A549 (cell line): ENCODE results near the gene MAPK11. TPM values are rescaled to one million over a fixed set of nuclear protein-coding genes. Genes with fewer than 3 reads are reported as not detected.
A peak's percentile ranks its signal among the peaks of the same experiment; 100 is the strongest.

Source experiments
- ATAC-seq, 2 experiments: fragments of 200-7000 bp in 1 of 2; fragments of >200 bp in 1 of 2; cut with Nextera tagmentation in 1 of 2; cut with Tn5 transposase in 1 of 2; 3 replicates each; pipeline versions ENCODE4 v1.8.0 to v1.9.1; 2018 to 2020; ENCODE audit warnings: mild to moderate bottlenecking in 1 of 2, moderate library complexity in 1 of 2
- CTCF ChIA-PET: fragments of 300-600 bp; sonication (Branson Sonifier 250); formaldehyde crosslinking; extraction: SDS; loops from one replicate; lab custom pipeline; 2021; ENCODE audit warnings: antibody characterized with exemption, inconsistent platforms; lab: Yijun Ruan, JAX
- POLR2A ChIA-PET: fragments of 350-600 bp; formaldehyde crosslinking; extraction: SDS; loops from one replicate; lab custom pipeline; 2021; ENCODE audit warnings: antibody characterized with exemption, inconsistent platforms; lab: Yijun Ruan, JAX
- DNase-seq, 2 experiments: peaks; one replicate each; pipeline versions ENCODE4 v3.0.0 to v3.0.0-alpha.2; 2011 to 2016; ENCODE audit warnings: low read depth in 1 of 2, low spot score in 1 of 2
- FAIRE-seq: peaks from 2 replicates; lab custom pipeline; 2011; peaks lifted over from hg19 to GRCh38; lab: Jason Lieb, UNC
- H3K27ac ChIP-seq, 2 experiments: fragments of >200 bp; sonication (Bioruptor Twin); formaldehyde crosslinking; 3 replicates each; pipeline ENCODE4 v1.5.1; 2016 to 2017
- H3K4me1 ChIP-seq: fragments of >200 bp; sonication (Bioruptor Twin); formaldehyde crosslinking; 3 replicates; pipeline ENCODE4 v1.6.1; 2016
- H3K4me2 ChIP-seq: fragments of >200 bp; sonication (Bioruptor Twin); formaldehyde crosslinking; 3 replicates; pipeline ENCODE4 v1.6.1; 2016
- H3K4me3 ChIP-seq: fragments of >200 bp; sonication (Bioruptor Twin); formaldehyde crosslinking; 3 replicates; pipeline ENCODE4 v1.5.1; 2016
- H3K9me3 ChIP-seq: fragments of >200 bp; sonication (Bioruptor Twin); formaldehyde crosslinking; 3 replicates; pipeline ENCODE4 v1.6.1; 2016
- CEBPB ChIP-seq, 2 experiments: fragments of >200 bp in 1 of 2; sonication (Bioruptor Twin) in 1 of 2; formaldehyde crosslinking in 1 of 2; IDR thresholded peaks; 2 replicates each; pipeline ENCODE4 v1.6.1; 2012 to 2016
- CHD4 ChIP-seq: fragments of 200-600 bp; sonication (generic); IDR thresholded peaks from 2 replicates; pipeline ENCODE4 v1.6.1; 2016; ENCODE audit warnings: antibody characterized with exemption, mild to moderate bottlenecking, borderline replicate concordance
- EHMT2 ChIP-seq: fragments of 200-600 bp; sonication (generic); IDR thresholded peaks from 2 replicates; pipeline ENCODE4 v1.6.1; 2016; ENCODE audit warnings: antibody characterized with exemption, low read depth, mild to moderate bottlenecking, moderate library complexity
- FOSB ChIP-seq: fragments of 250-450 bp; sonication (Bioruptor Pico); IDR thresholded peaks from 2 replicates; pipeline ENCODE4 v1.5.0; 2020; ENCODE audit warnings: mild to moderate bottlenecking, moderate library complexity
- HOXA7 ChIP-seq: fragments of 250-450 bp; sonication (Bioruptor Pico); IDR thresholded peaks from 2 replicates; pipeline ENCODE4 v1.5.0; 2020; ENCODE audit warnings: mild to moderate bottlenecking, moderate library complexity
- HOXB13 ChIP-seq: fragments of 250-450 bp; sonication (Bioruptor Pico); IDR thresholded peaks from 2 replicates; pipeline ENCODE4 v1.5.0; 2020; ENCODE audit warnings: low read depth, mild to moderate bottlenecking, moderate library complexity
- JUN ChIP-seq, 2 experiments: fragments of >200 bp; sonication (Bioruptor Twin); formaldehyde crosslinking; IDR thresholded peaks; 2 replicates in 1 of 2; 3 replicates in 1 of 2; pipeline ENCODE4 v1.6.1; 2016 to 2017
- JUNB ChIP-seq: fragments of >200 bp; sonication (Bioruptor Twin); formaldehyde crosslinking; IDR thresholded peaks from 2 replicates; pipeline ENCODE4 v1.6.1; 2016
- MAZ ChIP-seq: fragments of 150-350 bp; IDR thresholded peaks from 2 replicates; pipeline ENCODE4 v1.6.1; 2014; ENCODE audit warnings: antibody characterized with exemption, low read depth, low read length, borderline replicate concordance
- NFE2L2 ChIP-seq: fragments of 150-350 bp; conservative IDR thresholded peaks from 2 replicates; pipeline ENCODE4 v1.6.1; 2014; ENCODE audit warnings: low read length
- RFX5 ChIP-seq: fragments of 450-650 bp; IDR thresholded peaks from 2 replicates; pipeline ENCODE4 v1.7.1; 2014; ENCODE audit warnings: antibody characterized with exemption, mild to moderate bottlenecking, moderate library complexity
- SREBF2 ChIP-seq: fragments of 450-650 bp; IDR thresholded peaks from 2 replicates; pipeline ENCODE4 v1.6.1; 2014; ENCODE audit warnings: mild to moderate bottlenecking, moderate library complexity
- TFCP2L1 ChIP-seq: fragments of 250-450 bp; sonication (Bioruptor Pico); IDR thresholded peaks from 2 replicates; pipeline ENCODE4 v1.5.0; 2021; ENCODE audit warnings: mild to moderate bottlenecking
- TP53 ChIP-seq: fragments of 250-450 bp; sonication (Bioruptor Pico); IDR thresholded peaks from 2 replicates; pipeline ENCODE4 v1.5.0; 2021; ENCODE audit warnings: mild to moderate bottlenecking, moderate library complexity
- WGBS: methylation state at CpG from one replicate; pipeline ENCODE4 v1.1.6; 2017; ENCODE audit errors: missing lambda C conversion rate; 5-methylcytosine and 5-hydroxymethylcytosine counted together
- polyA plus RNA-seq, 4 experiments: library from polyadenylated mRNA; depleted of rRNA in 3 of 4; stranded (reverse); fragments of >200 nt; fragmentation: RNase III in 1 of 4; extraction: RNeasy Plus Mini Kit Qiagen cat#74134 plus additional on column Dnase treatment in 1 of 4; gene quantifications; 2 replicates in 3 of 4; 3 replicates in 1 of 4; pipeline ENCODE4 v1.2.3, GENCODE V29; 2011 to 2017
- TF ChIP-seq, protein P1 (sequence below): fragments of 450-650 bp; IDR thresholded peaks from 2 replicates; pipeline ENCODE4 v1.6.1; 2014; ENCODE audit warnings: antibody characterized with exemption
- TF ChIP-seq, protein P2 (sequence below): IDR thresholded peaks from 2 replicates; pipeline ENCODE4 v1.6.1; 2012
- TF ChIP-seq, protein P3 (sequence below): IDR thresholded peaks from 2 replicates; pipeline ENCODE4 v1.6.1; 2012

MAPK11 gene
- polyA plus RNA-seq, 2 of the 4 experiments (the other 2 are of a cell fraction) = 1.6 to 5.5 TPM

DNA sequence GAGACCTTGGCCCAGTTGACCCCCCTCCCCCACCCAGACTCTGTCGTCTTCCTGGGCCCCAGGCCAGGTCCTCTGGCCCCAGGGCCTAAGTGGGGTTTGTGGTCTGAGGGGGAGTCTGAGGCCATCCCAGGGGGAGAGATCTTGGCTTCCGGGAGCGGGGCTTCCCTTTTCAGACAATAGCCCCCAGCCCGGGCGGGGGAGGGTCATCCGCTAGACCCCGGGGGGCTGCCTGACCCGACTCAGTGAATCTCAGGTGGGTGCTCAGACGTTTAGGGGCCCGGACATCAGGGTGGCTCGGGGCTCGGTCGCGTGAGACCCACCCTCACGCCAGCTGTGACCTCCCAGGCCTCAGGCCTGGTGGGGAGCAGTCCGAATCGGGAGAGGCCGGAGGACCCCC lies 609 bp downstream of the MAPK11 start:
- WGBS = 20% methylated on average over 3 of the region's 18 CpGs
- DNase-seq (no peak), FAIRE-seq (no peak), ATAC-seq (no peak)
- POLR2A ChIA-PET = no interaction called here
- peak overlapping the region; percentile 57 for H3K4me3 ChIP-seq
- CTCF ChIA-PET = interaction anchor here (0.9 kb wide), 1 partner anchor 57 kb away, joined by 4 read pairs; the partner anchor contains the start of gene DENND6B
- H3K4me2 ChIP-seq = peak overlapping the region; percentile 99
- H3K9me3 ChIP-seq = no peaks in the 10 kb centered on the region
- TF ChIP-seq CEBPB (IDR thresholded peaks at IDR 0.05) (no peak), TFCP2L1 (CRISPR knock-in tag) (no peak)
- H3K27ac ChIP-seq = peak overlapping the region; percentile 75 to 92; a peak in 5 of 6 replicates
- H3K4me1 ChIP-seq = peaks cover 41% of the 10 kb centered on the region

DNA sequence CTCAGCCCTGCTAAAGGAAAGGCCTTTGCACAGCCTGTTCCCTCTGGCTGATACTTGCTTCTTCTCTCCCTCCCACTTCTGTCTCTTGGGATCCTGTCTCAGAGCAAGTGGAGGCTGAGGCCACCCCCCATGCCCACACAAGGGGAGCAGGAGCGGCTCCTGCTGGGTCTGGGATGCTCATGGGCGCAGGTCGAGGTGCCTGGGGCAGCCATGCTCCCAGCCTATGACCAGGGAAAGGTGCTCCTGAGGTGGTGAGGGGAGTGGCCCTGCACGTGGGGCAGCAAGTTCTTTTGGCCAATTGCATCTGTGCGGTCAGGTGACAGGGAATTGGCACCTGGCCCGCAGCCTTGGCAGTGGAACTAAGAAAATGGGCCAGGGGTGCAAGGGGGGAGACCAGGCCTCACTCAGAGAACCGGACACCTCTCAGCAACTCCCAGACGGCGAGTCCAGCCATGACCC lies 1.5 kb downstream of the MAPK11 start:
- Histone ChIP-seq H3K4me1 (peaks cover 41% of the 10 kb centered on the region), H3K4me2 (peak overlapping the region; percentile 99), H3K9me3 (no peaks in the 10 kb centered on the region)
- ChIA-PET POLR2A (no interaction called here), CTCF (interaction anchor here (0.9 to 4.8 kb wide), 2 partner anchors 17 to 58 kb away, joined by 4 to 27 read pairs; partner anchors contain the start of genes DENND6B and HDAC10)
- no peak for FAIRE-seq
- TF ChIP-seq, protein P1, sequence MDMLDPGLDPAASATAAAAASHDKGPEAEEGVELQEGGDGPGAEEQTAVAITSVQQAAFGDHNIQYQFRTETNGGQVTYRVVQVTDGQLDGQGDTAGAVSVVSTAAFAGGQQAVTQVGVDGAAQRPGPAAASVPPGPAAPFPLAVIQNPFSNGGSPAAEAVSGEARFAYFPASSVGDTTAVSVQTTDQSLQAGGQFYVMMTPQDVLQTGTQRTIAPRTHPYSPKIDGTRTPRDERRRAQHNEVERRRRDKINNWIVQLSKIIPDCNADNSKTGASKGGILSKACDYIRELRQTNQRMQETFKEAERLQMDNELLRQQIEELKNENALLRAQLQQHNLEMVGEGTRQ = peak; percentile 65; the same call in 1 of the 2 replicates
- TF ChIP-seq HOXA7 (CRISPR knock-in tag) = no peak
- TF ChIP-seq, all 56 proteins: peak for 1
- Histone ChIP-seq H3K27ac (peak overlapping the region; percentile 64 to 78; a peak in 2 of 6 replicates), H3K4me3 (no peak overlapping the region)
- ATAC-seq (peak in 1 of 2 experiments; percentile 8; a peak in 3 of 6 replicates), DNase-seq (no peak)
- WGBS = 69% methylated on average over 6 of the region's 9 CpGs

GRCh38 chr22:50267591-50268390 lies 2.4 kb downstream of the MAPK11 start:
- H3K4me2 ChIP-seq = peak overlapping the region; percentile 99
- peak in 1 of 2 experiments; percentile 25; a peak in 3 of 6 replicates for ATAC-seq
- CTCF ChIA-PET = interaction anchor here (1.1 to 4.8 kb wide), 5 partner anchors 8 to 36 kb away, joined by 3 to 27 read pairs (median 4); partner anchors contain the start of gene HDAC10

DNA sequence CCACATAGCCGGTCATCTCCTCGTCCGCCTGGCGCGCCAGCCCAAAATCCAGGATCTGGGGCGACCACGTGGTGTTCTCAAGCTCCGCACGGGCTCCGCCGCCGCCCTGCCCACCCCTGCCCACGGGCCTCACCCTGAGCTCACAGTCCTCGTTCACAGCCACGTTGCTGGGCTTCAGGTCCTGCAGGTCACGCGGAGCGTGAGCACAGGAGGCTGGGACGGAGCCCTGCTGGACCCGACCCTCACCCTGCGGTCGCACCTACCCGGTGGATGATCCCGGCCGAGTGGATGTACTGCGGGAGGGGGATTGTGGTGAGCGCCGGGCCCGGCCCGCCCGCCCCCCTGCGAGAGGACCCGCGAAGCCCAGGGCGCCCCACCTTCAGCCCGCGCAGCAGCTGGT lies 3.2 kb downstream of the MAPK11 start:
- Histone ChIP-seq H3K4me1 (peaks cover 53% of the 10 kb centered on the region), H3K27ac (no peak overlapping the region), H3K4me2 (peak overlapping the region; percentile 99; the same call in 2 of the 3 replicates), H3K4me3 (no peak overlapping the region), H3K9me3 (no peaks in the 10 kb centered on the region)
- TF ChIP-seq SREBF2 = no peak
- TF ChIP-seq NFE2L2 = no peak
- no peak for TF ChIP-seq TP53 (CRISPR knock-in tag)
- TF ChIP-seq JUNB = no peak
- TF ChIP-seq CHD4 = no peak
- no peak for TF ChIP-seq EHMT2
- no peak for TF ChIP-seq TFCP2L1 (CRISPR knock-in tag)
- no peak for TF ChIP-seq JUN (IDR thresholded peaks at IDR 0.05)
- TF ChIP-seq MAZ = no peak
- no peak for TF ChIP-seq RFX5
- TF ChIP-seq, protein P2, sequence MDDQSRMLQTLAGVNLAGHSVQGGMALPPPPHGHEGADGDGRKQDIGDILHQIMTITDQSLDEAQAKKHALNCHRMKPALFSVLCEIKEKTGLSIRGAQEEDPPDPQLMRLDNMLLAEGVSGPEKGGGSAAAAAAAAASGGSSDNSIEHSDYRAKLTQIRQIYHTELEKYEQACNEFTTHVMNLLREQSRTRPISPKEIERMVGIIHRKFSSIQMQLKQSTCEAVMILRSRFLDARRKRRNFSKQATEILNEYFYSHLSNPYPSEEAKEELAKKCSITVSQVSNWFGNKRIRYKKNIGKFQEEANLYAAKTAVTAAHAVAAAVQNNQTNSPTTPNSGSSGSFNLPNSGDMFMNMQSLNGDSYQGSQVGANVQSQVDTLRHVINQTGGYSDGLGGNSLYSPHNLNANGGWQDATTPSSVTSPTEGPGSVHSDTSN = no peak
- no peak for TF ChIP-seq FOSB
- POLR2A ChIA-PET = interaction anchor here (0.8 kb wide), 1 partner anchor 16 kb away, joined by 3 read pairs; the partner anchor contains the start of gene HDAC10
- no peak for FAIRE-seq
- no CpG with 5 or more reads among the region's 37 CpGs for WGBS
- no peak for ATAC-seq
- DNase-seq = no peak
- CTCF ChIA-PET = interaction anchor here (1.1 to 4.8 kb wide), 5 partner anchors 9 to 37 kb away, joined by 3 to 27 read pairs (median 4); partner anchors contain the start of gene HDAC10

More at GRCh38 chr22:50267591-50268390, 2.4 kb downstream of the MAPK11 start:
- no peak for FAIRE-seq
- H3K4me3 ChIP-seq = peak overlapping the region; percentile 44
- peaks cover 48% of the 10 kb centered on the region for H3K4me1 ChIP-seq
- peak in 1 of 2 experiments; percentile 60 for DNase-seq
- POLR2A ChIA-PET = interaction anchor here (0.8 kb wide), 1 partner anchor 17 kb away, joined by 3 read pairs; the partner anchor contains the start of gene HDAC10
- 17% methylated on average over 1 of the region's 75 CpGs for WGBS
- no peaks in the 10 kb centered on the region for H3K9me3 ChIP-seq
- H3K27ac ChIP-seq = peak overlapping the region; percentile 64 to 78; a peak in 4 of 6 replicates
- TF ChIP-seq, protein P3, sequence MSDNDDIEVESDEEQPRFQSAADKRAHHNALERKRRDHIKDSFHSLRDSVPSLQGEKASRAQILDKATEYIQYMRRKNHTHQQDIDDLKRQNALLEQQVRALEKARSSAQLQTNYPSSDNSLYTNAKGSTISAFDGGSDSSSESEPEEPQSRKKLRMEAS = 0 out of 2 replicates have a peak, but pooled peaks have one; percentile 10
- TF ChIP-seq HOXB13 (CRISPR knock-in tag) = no peak
